H9 (cell line): ENCODE data around the gene DOHH. TPM values are rescaled to one million over a fixed set of nuclear protein-coding genes. Genes with fewer than 3 reads are reported as not detected.
A peak's percentile ranks its signal among the peaks of the same experiment; 100 is the strongest.

Experiments
- DNase-seq: peaks from one replicate; pipeline ENCODE4 v3.0.0-alpha.2; 2017
- H2AFZ ChIP-seq: one replicate; pipeline ENCODE4 v1.6.1; 2013; ENCODE audit warnings: mild to moderate bottlenecking, low read length, control low read depth, moderate library complexity
- H2AK5ac ChIP-seq: 2 replicates; pipeline ENCODE4 v1.6.1; 2013; ENCODE audit warnings: low read length, control low read depth, mixed read lengths; ENCODE audit not compliant: insufficient read length
- H2BK120ac ChIP-seq: one replicate; pipeline ENCODE4 v1.6.1; 2013; ENCODE audit warnings: low read depth, mild to moderate bottlenecking, low read length, control low read depth, inconsistent platforms; ENCODE audit not compliant: poor library complexity, severe bottlenecking
- H2BK12ac ChIP-seq: 2 replicates; pipeline ENCODE4 v1.6.1; 2013; ENCODE audit warnings: low read length, control low read depth, mixed read lengths, low read depth; ENCODE audit not compliant: insufficient read length
- H2BK15ac ChIP-seq: 2 replicates; pipeline ENCODE4 v1.6.1; 2013; ENCODE audit warnings: low read depth, low read length, control low read depth
- H2BK20ac ChIP-seq: one replicate; pipeline ENCODE4 v1.6.1; 2013; ENCODE audit warnings: low read depth, mild to moderate bottlenecking, low read length, control low read depth, inconsistent platforms; ENCODE audit not compliant: poor library complexity, severe bottlenecking
- H2BK5ac ChIP-seq: 2 replicates; pipeline ENCODE4 v1.6.1; 2013; ENCODE audit warnings: low read length, control low read depth, mixed read lengths; ENCODE audit not compliant: insufficient read length
- H3K14ac ChIP-seq: 2 replicates; pipeline ENCODE4 v1.6.1; 2013; ENCODE audit warnings: low read length, control low read depth; ENCODE audit not compliant: insufficient read depth
- H3K18ac ChIP-seq: 2 replicates; pipeline ENCODE4 v1.6.1; 2013; ENCODE audit warnings: low read depth, mild to moderate bottlenecking, mixed read lengths, low read length, control low read depth; ENCODE audit not compliant: insufficient read length
- H3K23ac ChIP-seq: 2 replicates; pipeline ENCODE4 v1.6.1; 2013; ENCODE audit warnings: low read length, control low read depth, mixed read lengths, low read depth; ENCODE audit not compliant: insufficient read length
- H3K23me2 ChIP-seq: 2 replicates; pipeline ENCODE4 v1.6.1; 2013; ENCODE audit warnings: low read depth, mild to moderate bottlenecking, mixed read lengths, low read length, control low read depth; ENCODE audit not compliant: insufficient read length, poor library complexity, severe bottlenecking
- H3K27ac ChIP-seq: 2 replicates; pipeline ENCODE4 v1.5.1; 2013; ENCODE audit warnings: low read length, control low read depth, mixed read lengths, low read depth; ENCODE audit not compliant: insufficient read length
- H3K27me3 ChIP-seq: 2 replicates; pipeline ENCODE4 v1.6.1; 2013; ENCODE audit warnings: low read length, control low read depth, inconsistent platforms; ENCODE audit not compliant: insufficient read depth
- H3K4ac ChIP-seq: 2 replicates; pipeline ENCODE4 v1.6.1; 2013; ENCODE audit warnings: low read depth, mild to moderate bottlenecking, control low read depth, inconsistent platforms, low read length, moderate library complexity
- H3K4me1 ChIP-seq: 2 replicates; pipeline ENCODE4 v1.6.1; 2013; ENCODE audit warnings: low read length, control low read depth, inconsistent platforms; ENCODE audit not compliant: insufficient read depth
- H3K4me2 ChIP-seq: 2 replicates; pipeline ENCODE4 v1.6.1; 2013; ENCODE audit warnings: low read length, control low read depth, mixed read lengths; ENCODE audit not compliant: insufficient read length, insufficient read depth
- H3K56ac ChIP-seq: 2 replicates; pipeline ENCODE4 v1.6.1; 2013; ENCODE audit warnings: low read depth, mild to moderate bottlenecking, mixed read lengths, low read length, control low read depth; ENCODE audit not compliant: insufficient read length
- H3K79me1 ChIP-seq: 2 replicates; pipeline ENCODE4 v1.6.1; 2013; ENCODE audit warnings: low read depth, mild to moderate bottlenecking, moderate library complexity, low read length, control low read depth, inconsistent platforms; ENCODE audit not compliant: insufficient read depth, poor library complexity, severe bottlenecking
- H3K79me2 ChIP-seq: 2 replicates; pipeline ENCODE4 v1.6.1; 2013; ENCODE audit warnings: low read length, control low read depth, inconsistent platforms; ENCODE audit not compliant: insufficient read depth
- H3K9ac ChIP-seq: 2 replicates; pipeline ENCODE4 v1.6.1; 2013; ENCODE audit warnings: low read length, control low read depth, mixed read lengths; ENCODE audit not compliant: insufficient read length; ENCODE audit errors: extremely low read depth
- H3K9me3 ChIP-seq: one replicate; pipeline ENCODE4 v1.6.1; 2013; ENCODE audit warnings: low read depth, low read length, inconsistent platforms; ENCODE audit not compliant: control insufficient read depth
- H3T11ph ChIP-seq: one replicate; pipeline ENCODE4 v1.6.1; 2013; ENCODE audit warnings: mild to moderate bottlenecking, low read length, control low read depth, inconsistent platforms
- H4K20me1 ChIP-seq: one replicate; pipeline ENCODE4 v1.6.1; 2013; ENCODE audit not compliant: control insufficient read depth, insufficient read length, insufficient read depth
- H4K5ac ChIP-seq: 2 replicates; pipeline ENCODE4 v1.6.1; 2013; ENCODE audit warnings: low read depth, mild to moderate bottlenecking, mixed read lengths, low read length, control low read depth; ENCODE audit not compliant: insufficient read length
- H4K8ac ChIP-seq: replicated peaks from 2 replicates; pipeline ENCODE4 v1.6.1; 2013; ENCODE audit warnings: low read length, control low read depth, mixed read lengths, low read depth; ENCODE audit not compliant: insufficient read length
- H4K91ac ChIP-seq: 2 replicates; pipeline ENCODE4 v1.6.1; 2013; ENCODE audit warnings: low read depth, mild to moderate bottlenecking, moderate library complexity, mixed read lengths, low read length, control low read depth; ENCODE audit not compliant: insufficient read length
- H3K27ac Mint-ChIP-seq, 3 experiments: 2 replicates in 2 of 3; 3 replicates in 1 of 3; pipeline ENCODE4 v1.8.0; 2020 to 2021; ENCODE audit warnings: mixed read lengths in 3 of 3, mild to moderate bottlenecking in 1 of 3, moderate library complexity in 1 of 3
- H3K27me3 Mint-ChIP-seq: 2 replicates; pipeline ENCODE4 v1.8.0; 2021; ENCODE audit warnings: low read depth, mild to moderate bottlenecking, moderate library complexity, mixed read lengths
- H3K36me3 Mint-ChIP-seq, 3 experiments: 2 replicates in 2 of 3; 3 replicates in 1 of 3; pipeline ENCODE4 v1.8.0; 2020 to 2021; ENCODE audit warnings: low read depth in 3 of 3, mixed read lengths in 3 of 3; ENCODE audit not compliant: insufficient read depth in 1 of 3
- H3K4me1 Mint-ChIP-seq, 2 experiments: 2 replicates each; pipeline ENCODE4 v1.8.0; 2020; ENCODE audit warnings: mixed read lengths in 2 of 2
- H3K4me3 Mint-ChIP-seq, 2 experiments: 2 replicates in 1 of 2; 3 replicates in 1 of 2; pipeline ENCODE4 v1.8.0; 2020 to 2021; ENCODE audit warnings: mild to moderate bottlenecking in 2 of 2, mixed read lengths in 2 of 2, moderate library complexity in 1 of 2
- H3K9me3 Mint-ChIP-seq, 2 experiments: 2 replicates in 1 of 2; 3 replicates in 1 of 2; pipeline ENCODE4 v1.8.0; 2020; ENCODE audit warnings: mild to moderate bottlenecking in 2 of 2, mixed read lengths in 2 of 2, moderate library complexity in 1 of 2
- WGBS: extraction: QIAGEN DNeasy Blood & Tissue Kit; methylation state at CpG from one replicate; pipeline ENCODE4 v1.1.7; 2013; ENCODE audit warnings: missing lambda C conversion rate, low lambda C conversion rate, mixed read lengths; ENCODE audit not compliant: insufficient read length; ENCODE audit errors: extremely low coverage; 5-methylcytosine and 5-hydroxymethylcytosine counted together
- total RNA-seq: library from RNA; stranded (reverse); gene quantifications from 2 replicates; pipeline ENCODE4 v1.2.1, GENCODE V29; 2021
- TF ChIP-seq, protein P1 (sequence below): fragments of 200-600 bp; sonication (generic); conservative IDR thresholded peaks from 3 replicates; pipeline ENCODE4 v1.8.0; 2021; ENCODE audit warnings: antibody characterized with exemption, mild to moderate bottlenecking

Gene DOHH
- total RNA-seq, 1 experiment from 2014 or later = 16.5 TPM

DNA sequence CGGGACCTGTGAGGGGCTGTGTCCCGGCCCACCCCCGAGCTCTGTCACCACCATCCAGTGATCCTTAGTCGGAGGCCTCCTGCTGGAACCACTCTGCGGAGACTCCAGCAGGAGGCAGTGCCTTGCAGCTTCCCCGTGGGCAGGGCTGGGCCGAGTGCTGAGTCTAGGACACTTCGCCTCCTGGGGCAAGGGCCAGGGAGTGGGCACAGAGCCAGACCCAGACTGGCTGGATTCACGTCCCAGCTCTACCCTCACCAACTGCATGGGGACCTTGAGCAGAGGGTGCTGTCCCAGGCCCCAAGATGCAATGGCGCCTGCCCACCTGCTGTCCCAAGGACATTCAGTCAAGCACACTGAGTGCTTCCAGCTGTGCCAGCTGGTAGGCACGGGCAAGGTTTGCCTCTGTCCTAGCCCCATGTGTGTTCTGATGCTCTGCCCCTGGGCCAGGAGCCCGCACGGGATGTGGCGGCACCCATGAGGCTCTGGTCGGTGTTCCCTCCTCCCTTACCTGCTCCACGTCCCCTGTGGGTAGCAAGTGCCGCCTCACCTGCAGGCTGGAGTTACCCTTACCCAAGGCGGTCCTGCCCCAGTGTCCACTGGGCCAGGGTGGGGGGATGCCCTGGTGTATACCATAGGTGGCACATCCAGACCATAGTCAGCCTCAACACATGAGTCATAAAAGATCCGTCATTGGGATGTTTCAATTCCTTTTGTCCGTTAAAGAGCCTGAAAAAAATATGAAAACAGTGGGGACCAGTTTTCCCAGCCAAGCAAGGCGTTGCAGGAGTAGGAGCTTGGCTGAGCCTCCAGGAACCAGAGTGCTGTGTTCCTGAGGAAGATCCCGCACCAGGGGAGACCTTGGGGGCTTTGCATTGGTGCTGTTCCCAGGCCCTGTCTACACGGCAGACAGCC is 13.0 kb upstream of the DOHH start:
- Histone ChIP-seq H3K23ac (no peak overlapping the region), H4K91ac (no peak overlapping the region), H2BK5ac (no peak overlapping the region), H3K56ac (no peak overlapping the region), H3K14ac (no peak overlapping the region), H4K8ac (no peak overlapping the region), H3K4me1 (peaks cover 2% of the 10 kb centered on the region; the same call in 1 of the 2 replicates), H2BK120ac (no peak overlapping the region), H2AFZ (no peak overlapping the region), H2AK5ac (no peak overlapping the region), H4K5ac (no peak overlapping the region), H3K9ac (no peak overlapping the region), H3K79me2 (peaks cover 3% of the 10 kb centered on the region; the same call in 1 of the 2 replicates), H2BK12ac (no peak overlapping the region), H3K27ac (no peak overlapping the region), H3K79me1 (no peaks in the 10 kb centered on the region), H3K4me2 (no peak overlapping the region), H3K9me3 (no peaks in the 10 kb centered on the region), H2BK15ac (no peak overlapping the region), H3K4ac (no peak overlapping the region), H3T11ph (no peak overlapping the region), H3K18ac (no peak overlapping the region), H2BK20ac (no peak overlapping the region), H3K23me2 (no peaks in the 10 kb centered on the region), H3K27me3 (no peaks in the 10 kb centered on the region), H4K20me1 (no peaks in the 10 kb centered on the region)
- no peaks in the 10 kb centered on the region for H3K9me3 Mint-ChIP-seq
- peaks cover 7 to 31% (median 17%) of the 10 kb centered on the region in 3 experiments; a peak in 6 of 7 replicates for H3K36me3 Mint-ChIP-seq
- no peak for DNase-seq
- peaks cover 15 to 35% of the 10 kb centered on the region in 2 experiments for H3K4me1 Mint-ChIP-seq
- TF ChIP-seq, protein P1, sequence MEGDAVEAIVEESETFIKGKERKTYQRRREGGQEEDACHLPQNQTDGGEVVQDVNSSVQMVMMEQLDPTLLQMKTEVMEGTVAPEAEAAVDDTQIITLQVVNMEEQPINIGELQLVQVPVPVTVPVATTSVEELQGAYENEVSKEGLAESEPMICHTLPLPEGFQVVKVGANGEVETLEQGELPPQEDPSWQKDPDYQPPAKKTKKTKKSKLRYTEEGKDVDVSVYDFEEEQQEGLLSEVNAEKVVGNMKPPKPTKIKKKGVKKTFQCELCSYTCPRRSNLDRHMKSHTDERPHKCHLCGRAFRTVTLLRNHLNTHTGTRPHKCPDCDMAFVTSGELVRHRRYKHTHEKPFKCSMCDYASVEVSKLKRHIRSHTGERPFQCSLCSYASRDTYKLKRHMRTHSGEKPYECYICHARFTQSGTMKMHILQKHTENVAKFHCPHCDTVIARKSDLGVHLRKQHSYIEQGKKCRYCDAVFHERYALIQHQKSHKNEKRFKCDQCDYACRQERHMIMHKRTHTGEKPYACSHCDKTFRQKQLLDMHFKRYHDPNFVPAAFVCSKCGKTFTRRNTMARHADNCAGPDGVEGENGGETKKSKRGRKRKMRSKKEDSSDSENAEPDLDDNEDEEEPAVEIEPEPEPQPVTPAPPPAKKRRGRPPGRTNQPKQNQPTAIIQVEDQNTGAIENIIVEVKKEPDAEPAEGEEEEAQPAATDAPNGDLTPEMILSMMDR = no peak
- H3K27me3 Mint-ChIP-seq = no peaks in the 10 kb centered on the region; the same call in 1 of the 2 replicates
- WGBS = no CpG with 5 or more reads among the region's 23 CpGs
- no peak overlapping the region for H3K4me3 Mint-ChIP-seq
- peak overlapping the region in 2 of 3 experiments; percentile 36 to 57; a peak in 1 of 7 replicates for H3K27ac Mint-ChIP-seq
